HG02571 (cell line): Measurements from ENCODE around the gene PSPH.
"Not testable (repeated sequence)": the region's sequence is repeated elsewhere in the genome, so short reads cannot be mapped to it uniquely, and the experiment has no call there.

ENCODE experiments used
- ATAC-seq: cut with Tn5 transposase; IDR thresholded peaks from one replicate; pipeline ENCODE4 v1.9.1; 2021; ENCODE audit warnings: mild to moderate bottlenecking, moderate library complexity; ENCODE audit not compliant: unreplicated experiment

PSPH gene

DNA sequence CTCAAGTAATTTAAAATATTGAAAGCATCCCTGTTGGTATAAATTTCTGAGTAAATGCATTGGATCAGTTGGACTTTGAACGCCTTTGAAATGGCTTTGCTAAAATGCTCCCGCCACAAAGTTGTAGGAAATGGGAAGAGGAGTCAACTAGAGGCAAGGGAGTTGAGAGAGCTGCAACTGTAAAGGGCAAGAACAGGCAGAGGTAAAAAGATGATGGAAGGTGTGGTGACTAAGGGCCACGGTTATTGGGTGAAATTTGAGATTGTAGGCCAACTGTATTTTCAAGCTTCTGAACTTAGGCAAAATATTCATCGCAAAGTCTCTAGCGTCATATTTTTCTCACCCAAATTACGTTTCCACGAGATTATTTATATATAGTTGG is 12.2 kb upstream of the PSPH start:
- ATAC-seq, result no peak

DNA sequence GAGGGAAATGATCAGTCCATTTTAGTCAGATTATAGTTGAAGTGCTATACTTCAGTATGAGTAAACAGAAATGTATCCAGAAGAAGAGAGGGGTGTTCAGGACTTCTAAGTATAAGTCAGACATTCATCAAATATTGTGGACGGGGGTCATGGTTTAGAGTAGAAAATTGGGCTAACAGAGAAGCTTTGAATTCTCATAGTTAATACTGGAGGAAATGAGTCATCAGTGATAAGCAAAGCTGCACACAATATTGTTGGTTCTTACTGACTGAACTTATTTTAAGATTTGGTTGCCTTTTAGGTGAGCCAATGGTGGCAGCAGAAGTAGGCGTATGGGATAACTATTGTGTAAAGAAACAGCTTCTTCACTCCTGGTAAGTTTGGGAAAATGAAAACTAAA is 11.1 kb upstream of the PSPH start:
- ATAC-seq, result no peak

DNA sequence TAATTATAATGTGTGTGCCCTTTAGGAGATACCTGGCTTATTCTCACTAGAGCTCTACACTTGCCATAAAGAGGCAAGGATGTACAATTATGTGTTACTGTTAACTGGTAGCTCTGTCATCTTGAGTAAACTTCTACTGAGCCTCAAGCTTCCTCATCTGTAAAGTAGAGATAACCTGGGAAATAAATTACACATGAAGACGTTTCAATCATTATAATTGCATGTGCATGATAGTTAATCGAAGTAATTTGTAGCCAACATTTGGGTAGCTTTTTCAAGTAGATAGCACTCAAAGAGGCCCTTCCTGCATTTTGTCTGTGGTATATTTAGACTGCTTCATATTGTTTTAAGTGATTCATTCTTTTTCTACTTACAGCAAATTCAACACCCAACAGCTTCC is 2.7 kb upstream of the PSPH start:
- ATAC-seq, result no peak

DNA sequence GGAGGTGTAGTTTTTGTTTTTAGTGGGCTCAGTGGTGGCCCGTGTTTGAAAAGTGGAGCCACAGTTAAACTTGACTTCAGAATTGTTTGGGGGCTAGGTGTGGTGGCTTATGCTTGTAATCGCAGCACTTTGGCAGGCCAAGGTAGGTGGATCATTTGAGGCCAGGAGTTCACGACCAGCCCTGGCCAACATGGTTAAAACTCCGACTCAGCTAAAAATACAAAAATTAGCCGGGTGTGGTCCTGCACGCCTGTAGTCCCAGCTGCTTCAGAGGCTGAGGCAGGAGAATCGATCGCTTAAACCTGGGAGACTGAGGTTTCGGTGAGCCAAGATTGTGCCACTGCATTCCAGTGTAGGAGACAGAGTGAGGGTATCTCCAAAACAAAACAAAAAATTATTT is 2.1 kb upstream of the PSPH start:
- no peak for ATAC-seq

DNA sequence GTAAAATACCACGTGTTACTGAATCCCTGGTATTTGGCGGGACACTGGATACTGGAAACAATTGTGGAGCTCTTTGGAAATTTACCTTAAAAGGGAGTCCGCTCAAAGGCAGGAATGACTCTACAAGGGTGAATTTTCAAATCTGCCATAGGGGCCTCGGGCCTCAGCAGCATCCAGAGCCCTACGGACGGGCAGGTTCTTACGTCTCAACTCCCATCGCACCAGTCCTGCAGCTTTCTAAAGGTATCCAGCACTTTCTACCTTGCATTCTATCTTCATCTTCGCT is 248 bp downstream of the PSPH start:
- no peak for ATAC-seq

DNA sequence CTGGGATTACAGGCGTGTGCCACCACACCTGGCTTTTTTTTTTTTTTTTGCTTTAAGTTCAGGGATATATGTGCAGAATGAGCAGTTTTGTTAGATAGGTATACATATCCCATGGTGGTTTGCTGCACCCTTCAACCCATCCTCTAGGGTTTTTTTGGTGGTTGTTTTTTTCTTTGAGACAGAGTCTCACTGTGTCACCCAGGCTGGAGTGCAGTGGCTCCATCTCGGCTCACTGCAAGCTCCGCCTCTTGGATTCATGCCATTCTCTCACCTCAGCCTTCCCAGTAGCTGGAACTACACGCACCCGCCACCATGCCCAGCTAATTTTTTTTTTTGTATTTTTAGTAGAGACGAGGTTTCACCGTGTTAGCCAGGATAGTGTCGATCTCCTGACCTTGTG is 2.5 kb downstream of the PSPH start:
- ATAC-seq, result not testable (repeated sequence)

DNA sequence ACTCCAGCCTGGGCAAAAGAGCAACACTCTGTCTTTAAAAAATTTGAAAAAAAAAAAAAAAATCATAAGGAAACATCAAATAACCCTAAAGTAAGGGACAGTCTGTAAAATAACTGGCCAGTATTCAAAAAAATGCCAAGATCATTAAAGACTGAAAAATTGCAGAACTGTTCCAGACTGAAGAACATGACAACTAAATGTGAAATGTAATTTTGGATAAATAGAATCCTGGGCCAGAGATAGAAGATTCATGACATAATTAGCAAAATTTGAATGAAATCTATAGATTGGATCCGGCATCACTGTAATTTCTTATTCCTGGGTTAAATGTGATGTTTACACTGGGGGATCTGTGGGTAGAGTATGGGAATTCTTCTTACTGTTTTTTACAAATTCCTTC is 3.0 kb downstream of the PSPH start:
- ATAC-seq, result no peak

DNA sequence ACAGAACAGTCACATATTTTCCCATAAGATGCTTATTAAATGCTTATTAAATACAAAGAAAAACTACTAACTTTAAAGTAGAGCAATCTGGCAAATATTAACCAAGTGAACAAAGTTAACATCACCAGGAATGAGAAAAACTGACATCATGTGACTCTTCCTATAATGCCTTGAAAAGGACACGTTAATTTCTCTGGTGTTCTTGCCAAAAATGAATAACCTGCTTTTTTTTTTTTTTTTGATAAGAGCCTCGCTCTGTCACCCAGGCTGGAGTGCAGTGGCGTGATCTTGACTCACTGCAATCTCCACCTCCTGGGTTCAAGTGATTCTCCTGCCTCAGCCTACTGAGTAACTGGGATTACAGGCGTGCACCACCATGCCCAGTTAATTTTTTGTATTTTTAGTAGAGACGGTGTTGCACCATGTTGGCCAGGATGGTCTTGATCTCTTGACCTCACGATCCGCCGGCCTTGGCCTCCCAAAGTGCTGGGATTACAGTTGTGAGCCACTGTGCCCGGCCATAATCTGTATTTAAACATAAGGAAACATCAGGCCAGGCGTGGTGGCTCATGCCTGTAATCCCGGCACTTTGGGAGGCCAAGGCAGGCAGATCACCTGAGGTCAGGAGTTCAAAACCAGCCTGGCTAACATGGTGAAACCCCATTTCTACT is 3.7 kb downstream of the PSPH start:
- not testable (repeated sequence) for ATAC-seq

DNA sequence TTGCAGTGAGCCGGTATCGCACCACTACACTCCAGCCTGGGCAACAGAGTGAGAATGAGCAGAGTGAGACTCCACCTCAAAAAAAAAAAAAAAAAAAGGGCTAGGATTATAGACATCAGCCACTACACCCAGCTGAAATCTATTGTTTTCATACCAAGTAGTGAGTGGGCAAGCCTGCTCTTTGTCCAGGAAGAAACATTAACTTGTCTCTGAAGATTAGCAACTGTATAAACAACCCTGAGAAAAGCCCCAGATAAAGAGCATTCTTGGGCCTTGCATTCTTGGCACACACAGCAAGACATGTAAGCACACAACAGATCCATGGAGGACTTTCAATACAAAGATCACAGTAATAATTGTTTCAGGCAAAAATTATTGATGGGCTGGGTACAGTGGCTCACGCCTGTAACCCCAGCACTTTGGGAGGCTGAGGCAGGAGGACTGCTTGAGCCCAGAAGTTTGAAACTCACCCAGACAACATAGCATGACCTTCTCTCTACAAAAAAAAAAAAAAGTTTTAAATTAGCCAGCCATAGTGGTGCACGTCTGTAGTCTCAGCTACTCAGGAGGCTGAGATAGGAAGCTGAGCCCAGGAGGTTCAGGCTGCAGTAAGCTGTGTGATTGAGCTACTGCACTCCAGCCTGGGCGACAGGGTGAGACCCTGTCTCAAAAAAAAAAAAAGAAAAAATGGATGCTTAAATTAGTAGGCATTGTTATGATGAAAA is 4.4 kb downstream of the PSPH start:
- no peak for ATAC-seq

DNA sequence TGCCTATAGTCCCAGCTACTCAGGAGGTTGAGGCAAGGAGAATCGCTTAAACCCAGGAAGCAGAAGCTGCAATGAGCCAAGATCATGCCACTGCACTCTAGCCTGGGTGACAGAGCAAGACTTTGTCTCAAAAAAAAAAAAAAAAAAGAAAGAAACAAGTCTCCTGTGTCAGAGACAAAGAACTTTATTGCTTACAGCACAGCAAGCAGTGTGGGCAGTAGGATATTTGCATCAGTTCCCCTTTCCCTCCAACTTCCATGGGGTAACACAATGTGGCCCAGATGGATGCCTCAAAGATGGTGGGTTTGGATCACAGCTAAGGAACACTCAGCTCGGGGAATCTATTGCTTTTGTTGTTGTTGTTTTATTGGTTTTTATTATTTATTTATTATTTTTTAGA is 5.5 kb downstream of the PSPH start:
- not testable (repeated sequence) for ATAC-seq

DNA sequence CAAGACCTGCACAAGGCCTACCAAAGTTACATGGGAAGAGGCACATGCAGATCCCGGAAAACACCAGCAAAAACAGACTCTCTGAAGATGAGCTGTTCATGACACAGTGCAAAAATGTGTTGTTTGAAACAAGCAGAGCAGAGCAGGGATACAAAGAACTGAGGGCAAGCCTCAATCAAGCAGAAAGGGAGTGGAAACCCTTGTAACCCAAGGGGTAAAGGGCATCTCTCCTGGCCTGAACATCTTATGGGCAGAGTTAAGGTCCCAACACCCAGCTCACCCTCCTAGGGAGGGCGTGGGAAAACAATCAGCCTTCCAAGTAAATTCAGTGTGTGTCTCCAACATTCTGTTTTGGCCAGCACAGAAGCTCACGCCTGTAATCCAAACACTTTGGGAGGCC is 10.5 kb downstream of the PSPH start:
- ATAC-seq, result no peak

DNA sequence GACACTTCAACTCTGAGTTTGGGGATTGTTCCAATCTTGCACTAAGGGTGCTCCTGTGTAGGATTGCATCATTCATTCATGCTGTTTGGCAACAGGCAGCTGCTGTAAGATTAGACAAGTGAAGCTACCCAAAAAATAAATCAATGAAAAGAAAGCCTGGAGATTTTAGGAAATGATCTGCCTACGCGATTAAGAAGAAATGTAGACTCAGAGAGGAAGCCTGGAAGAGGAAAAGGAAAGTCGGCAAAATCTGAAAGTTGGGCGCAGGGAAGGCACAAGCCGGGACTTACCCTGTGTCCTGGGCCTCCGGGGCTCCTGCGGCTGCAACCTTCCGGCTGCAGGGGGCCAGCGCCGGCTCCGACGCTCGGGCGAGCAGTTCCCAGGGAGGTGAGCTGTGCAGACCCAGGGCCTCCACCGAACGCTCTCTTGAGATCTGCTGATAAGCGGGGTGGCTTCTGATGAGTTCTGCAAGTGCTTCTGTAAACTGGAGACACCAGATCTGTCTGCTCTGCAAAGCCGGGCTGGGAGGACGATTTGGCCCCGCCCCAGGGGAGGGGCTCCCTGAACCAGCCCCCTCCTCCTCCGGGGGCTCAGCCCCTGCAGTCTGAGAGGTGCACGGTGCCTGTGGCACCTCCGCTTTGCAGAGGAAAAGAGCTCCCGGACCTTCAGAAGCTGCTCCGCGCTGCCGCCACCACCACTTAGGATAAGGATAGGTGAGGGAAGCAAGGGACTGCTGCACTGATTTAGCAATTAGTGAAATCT is 17.4 kb downstream of the PSPH start:
- peak; percentile 97 for ATAC-seq

DNA sequence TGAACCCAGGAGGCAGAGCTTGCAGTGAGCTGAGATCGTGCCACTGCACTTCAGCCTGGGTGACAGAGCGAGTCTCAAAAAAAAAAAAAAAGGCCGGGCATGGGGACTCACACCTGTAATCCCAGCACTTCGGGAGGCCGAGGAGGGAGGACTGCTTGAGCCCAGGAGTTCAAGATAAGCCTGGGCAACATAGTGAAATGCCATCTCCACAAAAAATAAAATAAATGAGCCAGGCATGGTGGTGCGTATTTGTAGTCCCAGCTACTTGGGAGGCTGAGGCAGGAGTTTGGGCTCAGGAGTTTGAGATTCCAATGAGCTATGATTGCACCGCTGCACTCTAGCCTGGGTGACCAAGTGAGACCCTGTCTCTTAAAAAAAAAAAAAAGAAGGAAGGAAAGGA is 18.7 kb downstream of the PSPH start:
- ATAC-seq, result not testable (repeated sequence)

DNA sequence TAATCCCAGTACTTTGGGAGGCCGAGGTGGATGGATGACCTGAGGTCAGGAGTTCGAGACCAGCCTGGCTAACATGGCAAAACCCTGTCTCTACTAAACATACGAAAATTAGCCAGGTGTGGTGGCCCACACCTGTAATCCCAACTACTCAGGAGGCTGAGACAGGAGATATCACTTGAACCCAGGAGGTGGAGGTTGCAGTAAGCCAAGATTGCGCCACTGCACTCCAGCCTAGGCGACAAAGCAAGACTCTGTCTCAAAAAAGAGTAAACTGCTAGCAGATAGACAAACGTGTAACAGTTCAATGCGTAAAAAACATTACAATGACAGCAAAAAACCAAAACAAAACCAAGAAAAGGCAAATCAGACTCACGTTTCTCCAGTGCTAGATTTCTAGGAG is 19.7 kb downstream of the PSPH start:
- ATAC-seq, result not testable (repeated sequence)

DNA sequence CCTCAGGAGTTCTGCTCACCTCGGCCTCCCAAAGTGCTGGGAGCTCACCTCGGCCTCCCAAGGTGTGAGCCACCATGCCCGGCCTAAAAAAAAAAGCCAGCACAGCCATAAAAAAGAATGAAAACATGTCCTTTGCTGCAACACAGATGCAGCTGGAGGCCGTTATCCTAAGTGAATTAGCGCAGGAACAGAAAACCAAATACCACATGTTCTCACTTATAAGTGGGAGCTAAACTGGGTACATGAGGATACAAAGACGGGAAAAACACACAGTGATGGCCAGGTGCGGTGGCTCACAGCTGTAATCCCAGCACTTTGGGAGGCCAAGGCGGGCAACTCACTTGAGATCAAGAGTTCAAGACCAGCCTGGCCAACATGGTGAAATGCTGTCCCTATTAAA is 20.9 kb downstream of the PSPH start:
- ATAC-seq, result no peak

DNA sequence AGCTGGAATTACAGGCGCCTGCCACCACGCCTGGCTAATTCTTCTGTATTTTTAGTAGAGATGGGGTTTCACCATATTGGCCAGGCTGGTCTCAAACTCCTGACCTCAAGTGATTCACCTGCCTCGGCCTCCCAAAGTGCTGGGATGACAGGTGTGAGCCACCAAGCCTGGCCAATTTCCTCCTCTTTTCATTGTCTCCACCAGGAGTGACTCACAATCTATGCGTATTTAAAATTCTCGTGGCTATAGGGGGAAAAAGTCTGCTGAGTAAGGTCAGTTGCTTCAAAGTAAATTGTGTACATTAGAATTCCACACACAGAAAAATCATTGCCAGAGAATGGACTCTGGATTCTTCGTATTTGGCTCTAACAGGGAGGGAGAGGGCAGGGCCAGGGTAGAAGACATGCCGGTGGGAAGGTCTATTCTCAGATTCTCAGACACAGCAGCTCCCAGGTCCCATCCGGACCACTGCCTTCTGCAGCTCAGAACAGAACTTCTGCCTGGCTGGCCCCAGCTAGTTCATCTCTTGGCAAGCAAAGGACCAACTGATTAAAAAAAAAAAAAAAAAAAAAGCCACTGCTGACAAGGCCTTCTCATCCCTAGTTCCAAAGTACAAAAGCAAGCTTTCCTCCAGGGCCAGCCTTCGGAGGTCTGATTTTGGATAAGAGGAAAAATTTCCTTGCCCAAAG is 22.2 kb downstream of the PSPH start:
- no peak for ATAC-seq

DNA sequence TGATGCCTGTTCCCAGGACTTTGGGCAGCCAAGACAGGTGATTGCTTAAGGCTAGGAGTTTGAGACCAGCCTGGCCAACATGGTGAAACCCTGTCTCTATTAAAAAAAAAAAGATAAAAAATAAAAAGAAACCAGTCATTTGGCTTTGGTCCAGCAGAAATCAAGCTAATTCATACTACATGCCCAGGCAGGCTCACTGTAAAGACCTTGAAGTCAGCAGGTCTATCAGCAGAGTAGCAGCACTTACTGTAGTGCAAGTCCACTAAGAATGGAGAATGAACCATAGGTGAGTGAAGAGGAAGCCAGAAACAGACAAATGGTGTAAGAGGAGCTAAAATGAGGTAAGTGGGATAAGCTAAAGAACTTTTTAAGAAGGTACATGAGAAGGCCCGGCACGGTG is 24.7 kb downstream of the PSPH start:
- no peak for ATAC-seq

DNA sequence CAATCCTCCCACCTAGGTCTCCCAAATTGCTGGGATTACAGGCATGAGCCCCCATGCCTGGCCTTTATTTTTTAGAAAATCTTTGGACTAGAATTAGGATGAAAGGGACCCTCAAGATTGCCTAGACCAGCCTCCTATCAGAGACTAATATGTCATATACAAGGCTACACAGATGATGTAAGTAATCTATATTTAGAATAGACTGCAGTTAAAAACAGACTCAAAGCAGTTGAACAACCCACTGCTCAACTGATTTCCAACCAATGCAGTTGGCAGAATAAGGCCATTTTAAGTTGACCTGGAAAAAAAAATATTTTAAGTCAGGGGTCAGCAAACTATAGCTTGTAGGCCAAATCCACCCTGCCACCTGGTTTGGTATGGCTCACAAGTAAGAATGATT is 27.7 kb downstream of the PSPH start:
- ATAC-seq, result no peak

DNA sequence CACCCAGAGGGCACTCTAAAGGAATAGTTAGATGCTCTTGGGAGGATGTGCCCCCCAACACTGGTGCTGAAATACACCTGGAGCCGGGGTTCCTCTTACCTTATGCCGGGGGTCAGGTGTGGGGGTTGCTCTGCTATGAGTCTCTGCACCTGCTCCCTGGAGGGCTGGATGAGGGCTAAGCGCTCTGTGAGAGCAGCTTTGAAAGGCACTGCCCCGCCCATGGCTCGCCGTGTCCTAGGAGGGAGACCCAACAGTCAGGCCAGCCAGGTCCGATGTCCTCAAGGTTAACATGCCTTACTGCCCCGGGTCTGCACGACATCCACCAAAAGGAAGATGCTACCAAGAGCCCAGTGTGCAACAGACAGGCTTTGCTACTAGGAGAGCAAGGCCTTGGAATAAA is 31.7 kb downstream of the PSPH start:
- no peak for ATAC-seq

DNA sequence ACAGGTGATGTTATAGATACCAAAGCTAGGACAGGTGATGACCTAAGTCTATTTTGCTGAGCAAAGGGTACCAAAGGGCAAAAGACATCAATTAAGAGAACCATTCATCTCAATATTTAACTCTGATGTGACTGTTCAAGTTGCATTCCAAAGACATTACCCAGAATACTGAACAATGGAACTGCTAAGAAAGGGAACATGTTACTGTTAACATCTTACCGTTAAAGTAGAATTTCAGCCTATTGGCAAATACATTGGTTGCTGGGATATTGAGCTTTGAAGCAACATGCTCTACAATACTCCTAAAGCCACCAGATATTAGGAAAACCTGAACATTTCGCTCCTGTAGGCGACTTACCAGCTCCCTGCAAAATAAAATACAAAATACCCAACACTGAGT is 34.2 kb downstream of the PSPH start:
- not testable (repeated sequence) for ATAC-seq

DNA sequence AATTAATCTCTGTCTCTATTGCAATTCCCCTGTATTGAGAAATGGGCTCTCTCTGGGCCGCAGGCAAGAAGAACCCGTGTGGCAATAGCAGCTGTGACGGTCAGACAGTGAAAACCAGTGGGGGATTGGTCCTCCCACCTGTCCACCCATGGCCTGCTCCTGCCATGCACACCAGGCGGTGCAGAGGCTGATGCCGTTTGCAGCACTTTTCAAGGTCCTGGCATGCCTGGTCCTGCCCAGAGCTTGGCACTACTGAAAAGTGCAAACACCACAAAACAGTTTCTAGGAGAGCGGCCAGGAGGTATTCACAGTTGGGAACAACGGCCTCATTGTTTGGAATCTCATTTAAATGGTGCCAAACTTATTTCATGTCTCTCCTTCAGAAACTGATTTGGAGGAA is 41.5 kb downstream of the PSPH start:
- no peak for ATAC-seq

DNA sequence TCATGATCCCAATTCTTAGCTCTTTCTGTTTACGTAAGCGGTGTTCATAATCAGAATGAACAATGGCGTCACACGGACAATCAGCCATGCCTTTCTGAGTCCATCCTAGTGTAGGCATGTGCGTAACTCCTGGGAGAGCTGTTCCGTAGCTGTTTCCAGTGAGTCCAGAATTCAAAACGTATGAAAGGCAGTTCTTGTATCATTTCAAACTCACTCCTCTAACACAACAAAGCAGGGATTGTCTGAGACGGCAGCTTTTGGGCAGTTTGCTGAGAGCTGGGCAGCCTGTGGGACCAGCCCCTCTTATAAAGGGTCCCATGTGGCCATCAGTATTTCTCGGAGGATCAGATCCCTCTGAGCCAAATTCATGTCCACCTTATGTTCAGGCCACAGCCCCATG is 43.4 kb downstream of the PSPH start:
- no peak for ATAC-seq
